ENCODE results near the gene RANBP10.

GRCh38 chr16:67853670-67854069, 47.3 kb upstream of the RANBP10 start:
- TF ChIP-seq CTCF (conservative IDR thresholded peaks at IDR 0.05): no peak
- no peak for TF ChIP-seq ZFX (IDR thresholded peaks at IDR 0.05)
